HG03439 (cell line): ENCODE data around the gene CASKIN1.
"Not testable (repeated sequence)": the region's sequence is repeated elsewhere in the genome, so short reads cannot be mapped to it uniquely, and the experiment has no call there.

ENCODE experiments used
- ATAC-seq: cut with Tn5 transposase; IDR thresholded peaks from one replicate; pipeline ENCODE4 v1.9.1; 2021; ENCODE audit warnings: mild to moderate bottlenecking, moderate library complexity; ENCODE audit not compliant: unreplicated experiment

CASKIN1 gene

GRCh38 chr16:2212362-2213324, 16.2 kb upstream of the CASKIN1 start:
- ATAC-seq = no peak

- no peak for ATAC-seq
Measured at GRCh38 chr16:2211923-2212347, 15.5 kb upstream of the CASKIN1 start.

- no peak for ATAC-seq
Measured at GRCh38 chr16:2210386-2211365, 14.3 kb upstream of the CASKIN1 start, which contains the start of gene BRICD5. Gene BRICD5, minus strand, starts transcription at chr16:2210863. Its CDS starts 30 bp downstream, at chr16:2210833.

- ATAC-seq = no peak
Measured at GRCh38 chr16:2210009-2210332, 13.6 kb upstream of the CASKIN1 start.

GRCh38 chr16:2209258-2210008, 13.0 kb upstream of the CASKIN1 start:
- no peak for ATAC-seq

GRCh38 chr16:2208772-2209171, 12.4 kb upstream of the CASKIN1 start:
- no peak for ATAC-seq

GRCh38 chr16:2208308-2208707, 11.9 kb upstream of the CASKIN1 start:
- ATAC-seq = no peak

GRCh38 chr16:2207872-2208271, 11.5 kb upstream of the CASKIN1 start:
- no peak for ATAC-seq

GRCh38 chr16:2206780-2207433, 10.5 kb upstream of the CASKIN1 start:
- no peak for ATAC-seq

- no peak for ATAC-seq
Measured at GRCh38 chr16:2206420-2206779, 10.0 kb upstream of the CASKIN1 start.

- ATAC-seq = peak; percentile 4
Measured at GRCh38 chr16:2205967-2206313, 9.5 kb upstream of the CASKIN1 start.

GRCh38 chr16:2205104-2205966, 8.9 kb upstream of the CASKIN1 start, which contains the start of gene MLST8:
Gene MLST8, plus strand, starts transcription at chr16:2205454. Its CDS starts 632 bp downstream, at chr16:2206086.
- ATAC-seq = peak; percentile 79

GRCh38 chr16:2204416-2205103, 8.2 kb upstream of the CASKIN1 start:
- no peak for ATAC-seq

- not testable (repeated sequence) for ATAC-seq
Measured at GRCh38 chr16:2203119-2203688, 6.8 kb upstream of the CASKIN1 start.

GRCh38 chr16:2200313-2200712, 3.9 kb upstream of the CASKIN1 start:
- ATAC-seq = no peak

GRCh38 chr16:2199621-2200139, 3.3 kb upstream of the CASKIN1 start:
- ATAC-seq = no peak

GRCh38 chr16:2199095-2199494, 2.7 kb upstream of the CASKIN1 start:
- no peak for ATAC-seq

- ATAC-seq = no peak
Measured at GRCh38 chr16:2198283-2198682, 1.9 kb upstream of the CASKIN1 start.
